ENCODE measurements around the gene CASP10. TPM values are rescaled to one million over a fixed set of nuclear protein-coding genes. Genes with fewer than 3 reads are reported as not detected.

Gene CASP10
- total RNA-seq, 2 donors from 2014 or later = 10.3 to 12.3 TPM

DNA sequence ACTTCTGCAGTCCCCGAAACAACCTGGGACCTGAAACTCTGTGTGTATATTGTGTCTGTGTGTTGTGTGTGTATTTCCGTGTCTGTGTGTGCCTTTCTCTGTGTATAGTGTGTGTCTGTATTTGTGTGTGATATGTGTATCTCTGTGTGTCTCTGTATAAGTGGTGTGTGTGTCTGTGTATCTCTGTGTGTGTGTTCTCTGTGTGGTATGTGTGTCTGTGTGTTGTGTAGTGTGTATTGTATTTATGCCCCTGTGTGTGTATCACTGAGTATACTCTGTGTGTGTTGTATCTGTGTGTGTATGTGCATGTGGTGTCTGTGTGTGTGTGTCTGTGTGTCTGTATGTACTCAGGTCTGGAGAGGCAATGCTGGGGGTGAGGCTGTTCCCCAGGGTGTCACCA is 89.0 kb downstream of the CASP10 start:
- Histone ChIP-seq H3K9me3 (no peaks in the 10 kb centered on the region), H3K36me3 (peaks cover 3% of the 10 kb centered on the region), H3K4me3 (no peak overlapping the region), H3K27ac (no peak overlapping the region), H3K27me3 (replicated peaks; ENCODE audit: insufficient read depth) (no peaks in the 10 kb centered on the region), H3K4me1 (ENCODE audit: control insufficient read depth in 1 of 2, low read depth in 2 of 2) (no peaks in the 10 kb centered on the region)
- ATAC-seq (ENCODE audit: insufficient number of reproducible peaks, low FRiP score, low read depth) = no peak
- no peak for DNase-seq (ENCODE audit: low spot score)
- TF ChIP-seq, protein P1, sequence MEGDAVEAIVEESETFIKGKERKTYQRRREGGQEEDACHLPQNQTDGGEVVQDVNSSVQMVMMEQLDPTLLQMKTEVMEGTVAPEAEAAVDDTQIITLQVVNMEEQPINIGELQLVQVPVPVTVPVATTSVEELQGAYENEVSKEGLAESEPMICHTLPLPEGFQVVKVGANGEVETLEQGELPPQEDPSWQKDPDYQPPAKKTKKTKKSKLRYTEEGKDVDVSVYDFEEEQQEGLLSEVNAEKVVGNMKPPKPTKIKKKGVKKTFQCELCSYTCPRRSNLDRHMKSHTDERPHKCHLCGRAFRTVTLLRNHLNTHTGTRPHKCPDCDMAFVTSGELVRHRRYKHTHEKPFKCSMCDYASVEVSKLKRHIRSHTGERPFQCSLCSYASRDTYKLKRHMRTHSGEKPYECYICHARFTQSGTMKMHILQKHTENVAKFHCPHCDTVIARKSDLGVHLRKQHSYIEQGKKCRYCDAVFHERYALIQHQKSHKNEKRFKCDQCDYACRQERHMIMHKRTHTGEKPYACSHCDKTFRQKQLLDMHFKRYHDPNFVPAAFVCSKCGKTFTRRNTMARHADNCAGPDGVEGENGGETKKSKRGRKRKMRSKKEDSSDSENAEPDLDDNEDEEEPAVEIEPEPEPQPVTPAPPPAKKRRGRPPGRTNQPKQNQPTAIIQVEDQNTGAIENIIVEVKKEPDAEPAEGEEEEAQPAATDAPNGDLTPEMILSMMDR (IDR thresholded peaks at IDR 0.05) = no peak

DNA sequence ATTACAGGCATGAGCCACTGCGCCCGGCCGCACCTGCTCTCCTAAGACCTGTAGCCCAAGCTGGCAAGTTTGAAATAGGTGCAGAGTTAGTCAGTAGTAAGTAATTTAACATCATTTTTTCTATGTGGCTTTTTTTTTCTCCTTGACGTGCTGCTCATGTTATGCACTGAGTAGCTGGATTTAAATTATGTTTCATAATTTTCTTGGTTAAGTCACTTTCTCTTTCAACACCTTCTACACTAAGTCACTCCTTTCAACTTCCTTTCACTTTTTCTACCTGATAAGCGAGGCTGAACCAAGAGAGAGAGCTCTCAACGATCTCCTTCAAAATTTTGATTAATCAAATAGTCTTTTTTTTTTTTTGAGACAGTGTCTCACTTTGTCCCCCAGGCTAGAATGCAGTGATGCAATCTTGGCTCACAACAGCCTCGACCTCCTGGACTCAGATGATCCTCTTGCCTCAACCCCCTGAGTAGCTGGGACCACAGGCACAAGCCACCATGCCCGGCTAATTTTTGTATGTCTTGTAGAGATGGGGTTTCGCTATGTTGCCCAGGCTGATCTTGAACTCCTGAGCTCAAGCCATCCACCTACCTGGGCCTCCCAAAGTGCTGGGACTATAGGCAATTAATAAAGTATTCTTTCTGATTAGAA is 90.5 kb downstream of the CASP10 start:
- no peaks in the 10 kb centered on the region for H3K4me1 ChIP-seq (ENCODE audit: control insufficient read depth in 1 of 2, low read depth in 2 of 2)
- H3K36me3 ChIP-seq = peaks cover 3% of the 10 kb centered on the region
- DNase-seq (ENCODE audit: low spot score) (no peak), ATAC-seq (ENCODE audit: insufficient number of reproducible peaks, low FRiP score, low read depth) (no peak)
- H3K4me3 ChIP-seq = no peak overlapping the region
- TF ChIP-seq, protein P1 (IDR thresholded peaks at IDR 0.05) = no peak
- H3K27ac ChIP-seq = no peak overlapping the region
- no peaks in the 10 kb centered on the region for H3K9me3 ChIP-seq
- H3K27me3 ChIP-seq (replicated peaks; ENCODE audit: insufficient read depth) = no peaks in the 10 kb centered on the region

DNA sequence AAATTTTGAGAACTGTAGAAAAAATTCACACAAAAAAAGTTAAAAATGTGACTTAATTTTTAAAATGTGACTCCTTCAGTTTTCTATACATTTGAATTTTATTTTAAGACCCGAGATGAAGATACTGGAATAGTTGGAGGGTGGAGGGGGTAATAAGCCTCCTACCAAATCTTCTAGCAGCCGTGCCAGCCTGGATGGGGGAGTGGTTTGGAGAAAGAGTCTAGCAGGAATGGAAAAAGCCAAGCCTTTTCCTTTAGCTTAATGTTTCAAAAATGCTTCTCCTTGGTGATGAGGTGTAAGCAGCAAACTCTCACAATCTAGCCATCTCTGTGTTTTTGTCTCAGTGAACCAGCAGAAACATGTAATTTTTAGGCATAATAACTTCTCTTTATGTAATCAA is 92.1 kb downstream of the CASP10 start:
- H3K4me1 ChIP-seq (ENCODE audit: control insufficient read depth in 1 of 2, low read depth in 2 of 2) = peaks cover 0 to 7% of the 10 kb centered on the region in 2 donors
- ATAC-seq (ENCODE audit: insufficient number of reproducible peaks, low FRiP score, low read depth) = no peak
- no peak overlapping the region for H3K27ac ChIP-seq
- no peaks in the 10 kb centered on the region for H3K27me3 ChIP-seq (replicated peaks; ENCODE audit: insufficient read depth)
- H3K4me3 ChIP-seq = no peak overlapping the region
- TF ChIP-seq, protein P1 (IDR thresholded peaks at IDR 0.05) = no peak
- no peak for DNase-seq (ENCODE audit: low spot score)
- H3K36me3 ChIP-seq = no peaks in the 10 kb centered on the region
- no peaks in the 10 kb centered on the region for H3K9me3 ChIP-seq

DNA sequence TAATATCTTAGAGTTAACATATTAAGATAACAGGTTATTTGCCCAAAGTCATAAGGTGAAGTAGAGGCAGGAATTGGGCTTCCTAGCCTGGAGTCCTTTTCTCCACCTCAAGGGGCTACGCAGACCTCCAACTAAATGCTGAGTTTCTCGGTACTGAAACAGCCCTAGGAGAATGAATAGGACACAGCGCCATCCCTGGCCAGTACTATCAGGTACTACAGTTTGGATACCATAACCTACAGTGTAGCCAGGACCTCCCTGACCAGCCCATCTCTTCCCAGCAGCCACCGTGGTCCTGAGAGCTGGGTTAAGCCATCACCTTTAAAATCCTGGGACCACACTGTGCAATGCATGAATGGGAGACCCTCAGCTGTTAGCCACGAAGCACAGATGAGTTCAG is 93.0 kb downstream of the CASP10 start:
- DNase-seq (ENCODE audit: low spot score) (no peak), ATAC-seq (ENCODE audit: insufficient number of reproducible peaks, low FRiP score, low read depth) (no peak)
- Histone ChIP-seq H3K36me3 (no peaks in the 10 kb centered on the region), H3K4me1 (ENCODE audit: control insufficient read depth in 1 of 2, low read depth in 2 of 2) (peaks cover 0 to 16% of the 10 kb centered on the region in 2 donors), H3K27me3 (replicated peaks; ENCODE audit: insufficient read depth) (no peaks in the 10 kb centered on the region), H3K27ac (no peak overlapping the region), H3K9me3 (no peaks in the 10 kb centered on the region), H3K4me3 (no peak overlapping the region)
- TF ChIP-seq, protein P1 (IDR thresholded peaks at IDR 0.05) = no peak

DNA sequence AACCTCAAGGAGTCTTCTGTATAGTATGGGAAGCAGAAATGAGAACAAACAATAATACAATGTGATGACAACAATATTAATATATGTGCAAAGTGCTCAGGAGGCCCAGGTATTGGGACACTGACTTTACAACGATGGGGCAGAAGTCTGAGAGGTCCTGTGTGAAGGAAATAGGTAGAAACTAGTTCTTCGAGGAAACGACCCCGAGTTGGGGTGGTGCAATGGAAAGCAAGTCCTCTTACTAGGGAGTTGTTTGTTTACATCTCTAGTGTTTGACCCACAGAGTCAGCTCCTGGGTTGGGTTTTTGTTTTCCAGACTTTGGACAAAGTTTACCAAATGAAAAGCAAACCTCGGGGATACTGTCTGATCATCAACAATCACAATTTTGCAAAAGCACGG is 93.6 kb downstream of the CASP10 start:
- Histone ChIP-seq H3K36me3 (no peaks in the 10 kb centered on the region), H3K9me3 (no peaks in the 10 kb centered on the region), H3K27ac (no peak overlapping the region), H3K4me1 (ENCODE audit: control insufficient read depth in 1 of 2, low read depth in 2 of 2) (peaks cover 0 to 17% of the 10 kb centered on the region in 2 donors), H3K4me3 (no peak overlapping the region), H3K27me3 (replicated peaks; ENCODE audit: insufficient read depth) (no peaks in the 10 kb centered on the region)
- ATAC-seq (ENCODE audit: insufficient number of reproducible peaks, low FRiP score, low read depth) (no peak), DNase-seq (ENCODE audit: low spot score) (no peak)
- TF ChIP-seq, protein P1 (IDR thresholded peaks at IDR 0.05) = no peak

Other genes starting within 250 kb of the CASP10 start
- gene ORC2, start 219.5 kb upstream of the CASP10 start, total RNA-seq = 10 to 100 TPM; 16.4 to 20.0 TPM
- 10 to 100 TPM; 15.3 to 25.0 TPM for gene HYCC2, start 111.5 kb upstream of the CASP10 start, total RNA-seq
- 10 to 100 TPM; 28.1 to 32.1 TPM for gene NDUFB3, start 111.1 kb upstream of the CASP10 start, total RNA-seq
- 100 to 1,000 TPM; 165 to 315 TPM for gene CFLAR, start 67.0 kb upstream of the CASP10 start, total RNA-seq
- 10 to 100 TPM; 11.5 to 14.6 TPM for gene CASP8, start 77.4 kb downstream of the CASP10 start, total RNA-seq
- gene FLACC1, start 174.2 kb downstream of the CASP10 start, total RNA-seq = 10 to 100 TPM in 1 of 2 donors, 1 to 10 TPM in 1; 4.2 to 11.1 TPM